K562 (cell line): ENCODE results near the gene HAP1. TPM values are rescaled to one million over a fixed set of nuclear protein-coding genes. Genes with fewer than 3 reads are reported as not detected.
"Not testable (repeated sequence)": the region's sequence is repeated elsewhere in the genome, so short reads cannot be mapped to it uniquely, and the experiment has no call there.

Experiments used
- ATAC-seq: fragments of 200-7000 bp; cut with Tn5 transposase; 3 replicates; pipeline ENCODE4 v1.9.1; 2020; ENCODE audit warnings: moderate library complexity
- BruUV-seq: library from RNA; stranded (reverse); fragments of 400-500 nt; replicated peaks from 2 replicates; lab custom pipeline; 2021; lab: Mats Ljungman, UMichigan
- CTCF ChIA-PET: fragments of 300-600 bp; formaldehyde crosslinking; extraction: SDS; loops from one replicate; lab custom pipeline; 2021; ENCODE audit warnings: low intra/inter-chr PET ratio; lab: Yijun Ruan, JAX
- POLR2A ChIA-PET: fragments of 300-600, 350-650 bp; sonication (Branson Sonifier 250); formaldehyde crosslinking; extraction: SDS; loops from one replicate; lab custom pipeline; 2021; ENCODE audit warnings: antibody characterized with exemption, inconsistent platforms; lab: Yijun Ruan, JAX
- DNase-seq, 4 experiments: peaks; one replicate each; pipeline versions ENCODE4 v3.0.0 to v3.0.0-alpha.2; 2011 to 2018; ENCODE audit warnings: low spot score in 3 of 4, mixed read lengths in 3 of 4; ENCODE audit errors: extremely low read depth in 1 of 4
- FAIRE-seq: peaks from 2 replicates; lab custom pipeline; 2011; peaks lifted over from hg19 to GRCh38; lab: Jason Lieb, UNC
- H2AFZ ChIP-seq: 2 replicates; pipeline ENCODE4 v1.6.0; 2011; ENCODE audit warnings: low read depth, low read length, control low read depth, inconsistent platforms
- H3K27ac ChIP-seq: fragments of 200-600 bp; 3 replicates; pipeline ENCODE4 v1.8.0; 2011; ENCODE audit warnings: low read depth, mild to moderate bottlenecking, control low read depth, inconsistent platforms, low read length, moderate library complexity, mixed read lengths; ENCODE audit errors: extremely low read depth
- H3K27me3 ChIP-seq, 2 experiments: fragments of 300-600 bp in 1 of 2; 2 replicates in 1 of 2; 3 replicates in 1 of 2; pipeline versions ENCODE4 v1.6.0 to v1.8.0; 2011; ENCODE audit warnings: inconsistent platforms in 2 of 2, low read length in 2 of 2, mild to moderate bottlenecking in 1 of 2, mixed read lengths in 1 of 2, moderate library complexity in 1 of 2; ENCODE audit not compliant: control insufficient read depth in 2 of 2, insufficient read depth in 2 of 2
- H3K36me3 ChIP-seq: fragments of 300-600 bp; 3 replicates; pipeline ENCODE4 v1.8.0; 2011; ENCODE audit warnings: mild to moderate bottlenecking, low read length, inconsistent platforms; ENCODE audit not compliant: control insufficient read depth, insufficient read depth
- H3K4me1 ChIP-seq, 2 experiments: fragments of 200-600 bp in 1 of 2; replicated peaks in 1 of 2; 2 replicates in 1 of 2; 3 replicates in 1 of 2; pipeline versions ENCODE4 v1.5.1 to v1.8.0; 2011; ENCODE audit warnings: inconsistent platforms in 2 of 2, low read length in 2 of 2, mild to moderate bottlenecking in 1 of 2, mixed read lengths in 1 of 2, moderate library complexity in 1 of 2; ENCODE audit not compliant: control insufficient read depth in 2 of 2, insufficient read depth in 2 of 2
- H3K4me2 ChIP-seq: 2 replicates; pipeline ENCODE4 v1.6.1; 2011; ENCODE audit warnings: low read length, control low read depth, inconsistent platforms, mixed read lengths; ENCODE audit not compliant: insufficient read depth
- H3K4me3 ChIP-seq: fragments of 200-600 bp; sonication (generic), shearing (Covaris generic); 2 replicates; pipeline ENCODE4 v1.5.1; 2016; ENCODE audit warnings: control low read depth, inconsistent platforms
- H3K79me2 ChIP-seq: fragments of 200-600 bp; 3 replicates; pipeline ENCODE4 v1.8.0; 2011; ENCODE audit warnings: low read length, inconsistent platforms; ENCODE audit not compliant: control insufficient read depth, insufficient read depth
- H3K9ac ChIP-seq, 2 experiments: 2 replicates each; pipeline versions ENCODE4 v1.6.0 to v1.6.1; 2011; ENCODE audit warnings: low read depth in 2 of 2, low read length in 2 of 2, control low read depth in 1 of 2, inconsistent platforms in 1 of 2, mild to moderate bottlenecking in 1 of 2, mixed read lengths in 1 of 2; ENCODE audit not compliant: insufficient read depth in 1 of 2
- H3K9me1 ChIP-seq: one replicate; pipeline ENCODE4 v1.6.0; 2011; ENCODE audit warnings: inconsistent platforms, mild to moderate bottlenecking, low read length, moderate library complexity; ENCODE audit not compliant: control insufficient read depth, insufficient read depth
- H3K9me3 ChIP-seq: replicated peaks from 2 replicates; pipeline ENCODE4 v1.5.1; 2011; ENCODE audit warnings: low read depth, low read length, inconsistent platforms; ENCODE audit not compliant: control insufficient read depth, insufficient read depth
- H4K20me1 ChIP-seq: replicated peaks from 2 replicates; pipeline ENCODE4 v1.6.1; 2011; ENCODE audit warnings: low read length, inconsistent platforms, mixed read lengths; ENCODE audit not compliant: control insufficient read depth, insufficient read depth
- AFF4 ChIP-seq: sonication (generic); formaldehyde crosslinking; IDR thresholded peaks from 2 replicates; pipeline ENCODE4 v1.8.0; 2023; ENCODE audit warnings: mild to moderate bottlenecking, missing genetic modification reagents
- DACH1 ChIP-seq: fragments of 450-650 bp; IDR thresholded peaks from 2 replicates; pipeline ENCODE4 v1.6.1; 2018; ENCODE audit not compliant: partially characterized antibody
- FOXJ2 ChIP-seq: fragments of 200-800 bp; sonication (Bioruptor generic); IDR thresholded peaks from 2 replicates; pipeline ENCODE4 v1.6.1; 2016; ENCODE audit warnings: missing genetic modification characterization, missing compliant biosample characterization
- KDM1A ChIP-seq, 2 experiments: fragments of 450-650 bp; IDR thresholded peaks; 2 replicates each; pipeline ENCODE4 v1.6.1; 2016; ENCODE audit warnings: mild to moderate bottlenecking in 2 of 2
- PPARD ChIP-seq: fragments of 250-450 bp; sonication (Bioruptor Pico); IDR thresholded peaks from 2 replicates; pipeline ENCODE4 v1.8.0; 2022; ENCODE audit warnings: inconsistent platforms, mild to moderate bottlenecking, moderate library complexity
- ZNF121 ChIP-seq: sonication (generic); formaldehyde crosslinking; conservative IDR thresholded peaks from 2 replicates; pipeline ENCODE4 v1.8.0; 2022; ENCODE audit warnings: missing genetic modification reagents
- WGBS: fragments of 100-300 bp; shearing (Covaris generic); methylation state at CpG from one replicate; pipeline ENCODE4 v1.1.6; 2016; ENCODE audit warnings: low coverage, mixed read lengths; ENCODE audit not compliant: insufficient coverage; ENCODE audit errors: missing lambda C conversion rate; 5-methylcytosine and 5-hydroxymethylcytosine counted together
- in situ Hi-C: fragments of 300-500 bp; cut with MboI; formaldehyde crosslinking; loops from 4 replicates; pipeline ENCODE4 v1.15.0; 2018; ENCODE audit warnings: inconsistent platforms, mixed read lengths
- intact Hi-C: fragments of 100-400 bp; cut with micrococcal nuclease; formaldehyde crosslinking; loops from 2 replicates; pipeline ENCODE4 v1.14.2; 2022
- polyA plus RNA-seq, 8 experiments: library from polyadenylated mRNA; depleted of rRNA in 4 of 8; stranded (reverse) in 5 of 8; unstranded in 3 of 8; fragments of >200 nt; fragmentation: Nextera tagmentation in 2 of 8; fragmentation: Illumina TruSeq in 1 of 8; extraction: Ambion mirVana in 2 of 8; extraction: Trizol in 1 of 8; gene quantifications; 2 replicates each; pipeline versions ENCODE4 v1.2.1 to v1.2.3, GENCODE V29; 2011 to 2014; ENCODE audit warnings: inconsistent platforms in 1 of 8, missing spikeins in 1 of 8
- total RNA-seq, 7 experiments: library from RNA; depleted of rRNA in 6 of 7; stranded (reverse); fragments of >200 nt in 6 of 7; fragmentation: Illumina TruSeq in 2 of 7; extraction: Trizol in 2 of 7; gene quantifications; 2 replicates each; pipeline versions ENCODE4 v1.2.1 to v1.2.3, GENCODE V29; 2011 to 2021; ENCODE audit warnings: low replicate concordance in 1 of 7

The HAP1 gene
- total and polyA plus RNA-seq, 9 of the 15 experiments (the other 6 are each of a cell fraction or from before 2014, with no cell fraction given): under 0.01 to 0.09 (median 0.04) TPM; not detected in 6

DNA sequence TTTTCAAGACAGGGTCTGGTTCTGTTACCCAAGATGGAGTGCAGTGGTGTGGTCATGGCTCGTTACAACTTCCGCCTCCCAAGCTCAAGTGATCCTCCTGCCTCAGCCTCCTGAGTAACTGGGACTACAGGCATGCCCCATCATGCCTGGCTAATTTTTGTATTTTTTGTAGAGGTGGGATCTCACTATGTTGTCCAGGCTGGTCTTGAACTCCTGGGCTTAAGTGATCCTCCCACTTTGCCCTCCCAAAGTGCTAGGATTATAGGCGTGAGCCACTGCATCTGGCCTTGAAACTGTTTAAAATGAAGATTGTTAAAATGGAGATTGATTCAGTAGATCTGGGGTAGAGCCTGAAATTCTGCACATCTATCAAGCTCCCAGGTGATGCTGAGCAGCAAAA, 33.6 kb downstream of the HAP1 start:
- DNase-seq, ATAC-seq, H2AFZ ChIP-seq, H3K27me3 ChIP-seq, H3K9me1 ChIP-seq, H3K27ac ChIP-seq, CTCF ChIA-PET, H4K20me1 ChIP-seq, H3K9ac ChIP-seq, intact Hi-C loops, H3K36me3 ChIP-seq, BruUV-seq, H3K9me3 ChIP-seq, H3K4me2 ChIP-seq, H3K79me2 ChIP-seq, in situ Hi-C loops, H3K4me3 ChIP-seq, FAIRE-seq: not testable (repeated sequence)
- 29% methylated on average over 3 of the region's 3 CpGs for WGBS
- peak; percentile 89 for TF ChIP-seq ZNF121 (CRISPR knock-in tag)
- TF ChIP-seq KDM1A (IDR thresholded peaks at IDR 0.05): 0 out of 4 replicates have a peak, but pooled peaks of 1 of the 2 experiments have one; percentile 12
- peaks cover 6 to 10% of the 10 kb centered on the region in 2 experiments; a peak in 3 of 5 replicates for H3K4me1 ChIP-seq
- POLR2A ChIA-PET: interaction anchor here (12.4 kb wide), 1 partner anchor 10 kb away, joined by 174 read pairs; the partner anchor contains the start of gene EIF1

GRCh38 chr17:41697122-41697962, 37.1 kb downstream of the HAP1 start:
- in situ Hi-C loops: no loop called here
- ATAC-seq: peak; percentile 15; the same call in 2 of the 3 replicates
- BruUV-seq: no TSS peak
- Histone ChIP-seq H3K9ac (peak overlapping the region in 1 of 2 experiments; percentile 23; a peak in 1 of 4 replicates), H3K4me1 (peaks cover 6 to 15% of the 10 kb centered on the region in 2 experiments; a peak in 3 of 5 replicates), H3K9me1 (no peaks in the 10 kb centered on the region), H3K27me3 (no peaks in the 10 kb centered on the region), H3K79me2 (no peaks in the 10 kb centered on the region), H3K4me2 (no peak overlapping the region), H4K20me1 (no peaks in the 10 kb centered on the region), H3K27ac (no peak overlapping the region), H3K9me3 (no peaks in the 10 kb centered on the region), H2AFZ (peak overlapping the region; percentile 74), H3K4me3 (no peak overlapping the region), H3K36me3 (peaks cover 22% of the 10 kb centered on the region)
- peak in 2 of 4 experiments; percentile 46 to 63 for DNase-seq
- POLR2A ChIA-PET: interaction anchor here (0.7 to 1.0 kb wide), 2 partner anchors 8 to 9 kb away, joined by 3 to 5 read pairs; no protein-coding TSS in a partner anchor
- CTCF ChIA-PET: interaction anchor here (0.7 kb wide), 1 partner anchor 188 kb away, joined by 3 read pairs; no protein-coding TSS in a partner anchor
- peak; percentile 78 for FAIRE-seq
- intact Hi-C loops: no loop called here
- 18% methylated on average over 6 of the region's 6 CpGs for WGBS
- TF ChIP-seq AFF4 (CRISPR knock-in tag) (no peak), FOXJ2 (tag) (0 out of 2 replicates have a peak, but pooled peaks have one; percentile 39), DACH1 (no peak), PPARD (CRISPR knock-in tag) (no peak)
